ENCODE results near the gene DNMT3L. TPM values are rescaled to one million over a fixed set of nuclear protein-coding genes. Genes with fewer than 3 reads are reported as not detected.
"Not testable (repeated sequence)": the region's sequence is repeated elsewhere in the genome, so short reads cannot be mapped to it uniquely, and the experiment has no call there.

Gene DNMT3L
- total RNA-seq, 2 donors from 2014 or later, result not detected

- intact Hi-C loops (cut with DNase I), result no loop called here
- H3K9me3 ChIP-seq, result no peaks in the 10 kb centered on the region
- DNase-seq (no peak), ATAC-seq (no peak)
- no peak overlapping the region for H3K27ac ChIP-seq
- H3K27me3 ChIP-seq, result no peaks in the 10 kb centered on the region
- H3K4me3 ChIP-seq, result no peak overlapping the region
- 58 to 66% methylated on average over 15 of the region's 15 CpGs for WGBS, 2 donors
- no peak for TF ChIP-seq POLR2A (IDR thresholded peaks at IDR 0.05)
- no peak for TF ChIP-seq CTCF (IDR thresholded peaks at IDR 0.05)
- H3K36me3 ChIP-seq (replicated peaks in 1 of 2; ENCODE audit: insufficient read depth in 1 of 2, low read depth in 2 of 2), result no peaks in the 10 kb centered on the region
- no peaks in the 10 kb centered on the region for H3K4me1 ChIP-seq
Observed at GRCh38 chr21:44199448-44199847, 62.2 kb downstream of the DNMT3L start.

GRCh38 chr21:44197156-44197516, 64.6 kb downstream of the DNMT3L start:
- H3K4me3 ChIP-seq; H3K27ac ChIP-seq; H3K36me3 ChIP-seq (replicated peaks in 1 of 2; ENCODE audit: insufficient read depth in 1 of 2, low read depth in 2 of 2); intact Hi-C loops (cut with DNase I); H3K27me3 ChIP-seq; H3K4me1 ChIP-seq; H3K9me3 ChIP-seq: not testable (repeated sequence)
- DNase-seq (peak in 2 of 4 donors; percentile 12 to 15), ATAC-seq (peak; percentile 38)
- WGBS, 2 donors, result 81% methylated on average over 8 of the region's 21 CpGs; no CpG with 5 or more reads in 1 of the 2 donors

Small RNA genes within 50 kb of the gene (small RNA-seq; reads per million reads assigned to genes)
- gene AP001059.3, result not detected

Other genes starting within 250 kb of the DNMT3L start
- gene TRAPPC10, start 249.6 kb downstream of the DNMT3L start, total RNA-seq, result 10 to 100 TPM; 10.9 to 26.4 TPM
- 10 to 100 TPM in 1 of 2 donors, 1 to 10 TPM in 1; 6.5 to 14.5 TPM for gene PWP2, start 154.5 kb downstream of the DNMT3L start, total RNA-seq
- 1 to 10 TPM; 2.1 to 3.0 TPM for gene GATD3, start 128.2 kb downstream of the DNMT3L start, total RNA-seq
- 1 to 10 TPM; 1.6 to 2.0 TPM for gene ICOSLG, start 21.0 kb downstream of the DNMT3L start, total RNA-seq
- gene AIRE, start 24.0 kb upstream of the DNMT3L start, total RNA-seq, result 1 to 10 TPM in 1 of 2 donors, not detected in 1; 1.0 TPM
- gene PFKL, start 38.2 kb upstream of the DNMT3L start, total RNA-seq, result 100 to 1,000 TPM in 1 of 2 donors, 10 to 100 TPM in 1; 56.8 to 104 TPM
- gene CFAP410, start 77.5 kb upstream of the DNMT3L start, total RNA-seq, result 10 to 100 TPM; 24.6 to 43.8 TPM
- 1 to 10 TPM; 2.1 to 2.3 TPM for gene TRPM2, start 91.7 kb upstream of the DNMT3L start, total RNA-seq
- 1 to 10 TPM in 1 of 2 donors, under 1 TPM in 1; 0.33 to 1.0 TPM for gene LRRC3, start 193.6 kb upstream of the DNMT3L start, total RNA-seq

Data from body of pancreas (tissue), 4 donors.